Measurements from ENCODE around the gene PGA3.

GRCh38 chr11:61256710-61257482 lies 53.6 kb downstream of the PGA3 start:
- TF ChIP-seq ISL1 (CRISPR knock-in tag; IDR thresholded peaks at IDR 0.05) (no peak), PPARA (CRISPR knock-in tag; IDR thresholded peaks at IDR 0.05; ENCODE audit: borderline replicate concordance) (no peak), ZFP30 (CRISPR knock-in tag; IDR thresholded peaks at IDR 0.05) (no peak), ZFP3 (CRISPR knock-in tag; IDR thresholded peaks at IDR 0.05) (no peak), CREB5 (CRISPR knock-in tag; IDR thresholded peaks at IDR 0.05; ENCODE audit: low read depth) (no peak), RARB (CRISPR knock-in tag; IDR thresholded peaks at IDR 0.05) (no peak), ARNTL (CRISPR knock-in tag; IDR thresholded peaks at IDR 0.05; ENCODE audit: borderline replicate concordance, low read depth) (no peak), ZNF565 (CRISPR knock-in tag; conservative IDR thresholded peaks at IDR 0.05; ENCODE audit: low read depth) (no peak), TOX (CRISPR knock-in tag; IDR thresholded peaks at IDR 0.05; ENCODE audit: borderline replicate concordance) (no peak), ZNF70 (CRISPR knock-in tag; IDR thresholded peaks at IDR 0.05) (no peak), BACH2 (CRISPR knock-in tag; IDR thresholded peaks at IDR 0.05; ENCODE audit: borderline replicate concordance) (no peak), SNAI2 (CRISPR knock-in tag; IDR thresholded peaks at IDR 0.05) (no peak)
- TF ChIP-seq, protein P1, sequence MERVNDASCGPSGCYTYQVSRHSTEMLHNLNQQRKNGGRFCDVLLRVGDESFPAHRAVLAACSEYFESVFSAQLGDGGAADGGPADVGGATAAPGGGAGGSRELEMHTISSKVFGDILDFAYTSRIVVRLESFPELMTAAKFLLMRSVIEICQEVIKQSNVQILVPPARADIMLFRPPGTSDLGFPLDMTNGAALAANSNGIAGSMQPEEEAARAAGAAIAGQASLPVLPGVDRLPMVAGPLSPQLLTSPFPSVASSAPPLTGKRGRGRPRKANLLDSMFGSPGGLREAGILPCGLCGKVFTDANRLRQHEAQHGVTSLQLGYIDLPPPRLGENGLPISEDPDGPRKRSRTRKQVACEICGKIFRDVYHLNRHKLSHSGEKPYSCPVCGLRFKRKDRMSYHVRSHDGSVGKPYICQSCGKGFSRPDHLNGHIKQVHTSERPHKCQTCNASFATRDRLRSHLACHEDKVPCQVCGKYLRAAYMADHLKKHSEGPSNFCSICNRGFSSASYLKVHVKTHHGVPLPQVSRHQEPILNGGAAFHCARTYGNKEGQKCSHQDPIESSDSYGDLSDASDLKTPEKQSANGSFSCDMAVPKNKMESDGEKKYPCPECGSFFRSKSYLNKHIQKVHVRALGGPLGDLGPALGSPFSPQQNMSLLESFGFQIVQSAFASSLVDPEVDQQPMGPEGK (CRISPR knock-in tag; IDR thresholded peaks at IDR 0.05; ENCODE audit: borderline replicate concordance), result no peak
